ENCODE measurements around the gene CPNE6.
"Not testable (repeated sequence)": the region's sequence is repeated elsewhere in the genome, so short reads cannot be mapped to it uniquely, and the experiment has no call there.

Gene CPNE6

GRCh38 chr14:24103451-24103850 lies 32.1 kb downstream of the CPNE6 start:
- 96% methylated on average over 13 of the region's 13 CpGs for WGBS
- H3K36me3 ChIP-seq (ENCODE audit: insufficient read depth, low read length): peaks cover 44% of the 10 kb centered on the region
- H3K4me1 ChIP-seq (ENCODE audit: insufficient read depth, low read length): no peaks in the 10 kb centered on the region
- H3K27ac ChIP-seq (ENCODE audit: low read depth, low read length): no peak overlapping the region
- no peak overlapping the region for H3K4me3 ChIP-seq (ENCODE audit: low read length)
- no peak overlapping the region for H3K9ac ChIP-seq (ENCODE audit: low read depth, low read length)
- peaks cover 5% of the 10 kb centered on the region; the same call in 1 of the 2 replicates for H3K9me3 ChIP-seq (ENCODE audit: insufficient read depth, low read depth, low read length)
- H3K27me3 ChIP-seq (ENCODE audit: insufficient read depth, low read length): no peaks in the 10 kb centered on the region

GRCh38 chr14:24105609-24106239 lies 34.4 kb downstream of the CPNE6 start:
- not testable (repeated sequence) for H3K9ac ChIP-seq (ENCODE audit: low read depth, low read length); H3K4me1 ChIP-seq (ENCODE audit: insufficient read depth, low read length); H3K4me3 ChIP-seq (ENCODE audit: low read length); H3K9me3 ChIP-seq (ENCODE audit: insufficient read depth, low read depth, low read length); H3K27me3 ChIP-seq (ENCODE audit: insufficient read depth, low read length); H3K27ac ChIP-seq (ENCODE audit: low read depth, low read length)
- H3K36me3 ChIP-seq (ENCODE audit: insufficient read depth, low read length): peaks cover 21% of the 10 kb centered on the region
- WGBS: 91% methylated on average over 8 of the region's 8 CpGs

- H3K9ac ChIP-seq (ENCODE audit: low read depth, low read length): no peak overlapping the region
- WGBS: 100% methylated on average over 1 of the region's 4 CpGs
- H3K4me3 ChIP-seq (ENCODE audit: low read length): no peak overlapping the region
- no peaks in the 10 kb centered on the region for H3K4me1 ChIP-seq (ENCODE audit: insufficient read depth, low read length)
- peaks cover 16% of the 10 kb centered on the region for H3K36me3 ChIP-seq (ENCODE audit: insufficient read depth, low read length)
- H3K27me3 ChIP-seq (ENCODE audit: insufficient read depth, low read length): no peaks in the 10 kb centered on the region
- peaks cover 5% of the 10 kb centered on the region; the same call in 1 of the 2 replicates for H3K9me3 ChIP-seq (ENCODE audit: insufficient read depth, low read depth, low read length)
- H3K27ac ChIP-seq (ENCODE audit: low read depth, low read length): no peak overlapping the region
These were observed 35.4 kb downstream of the CPNE6 start for GRCh38 chr14:24106672-24107271.

GRCh38 chr14:24108336-24108874 lies 37.0 kb downstream of the CPNE6 start:
- Histone ChIP-seq H3K9me3 (ENCODE audit: insufficient read depth, low read depth, low read length) (peaks cover 5% of the 10 kb centered on the region; the same call in 1 of the 2 replicates), H3K27me3 (ENCODE audit: insufficient read depth, low read length) (no peaks in the 10 kb centered on the region), H3K27ac (ENCODE audit: low read depth, low read length) (no peak overlapping the region), H3K36me3 (ENCODE audit: insufficient read depth, low read length) (peaks cover 7% of the 10 kb centered on the region), H3K4me1 (ENCODE audit: insufficient read depth, low read length) (no peaks in the 10 kb centered on the region), H3K4me3 (ENCODE audit: low read length) (no peak overlapping the region), H3K9ac (ENCODE audit: low read depth, low read length) (no peak overlapping the region)
- WGBS: 57% methylated on average over 5 of the region's 5 CpGs

- WGBS: 88% methylated on average over 9 of the region's 9 CpGs
- no peaks in the 10 kb centered on the region for H3K36me3 ChIP-seq (ENCODE audit: insufficient read depth, low read length)
- H3K4me3 ChIP-seq (ENCODE audit: low read length): no peak overlapping the region
These were observed 38.7 kb downstream of the CPNE6 start for GRCh38 chr14:24110060-24110459.

GRCh38 chr14:24110523-24110922 lies 39.2 kb downstream of the CPNE6 start:
- H3K4me3 ChIP-seq (ENCODE audit: low read length): no peak overlapping the region
- no peaks in the 10 kb centered on the region for H3K27me3 ChIP-seq (ENCODE audit: insufficient read depth, low read length)
- no peaks in the 10 kb centered on the region for H3K36me3 ChIP-seq (ENCODE audit: insufficient read depth, low read length)
- no peak overlapping the region for H3K9ac ChIP-seq (ENCODE audit: low read depth, low read length)
- no peak overlapping the region for H3K27ac ChIP-seq (ENCODE audit: low read depth, low read length)
- WGBS: 100% methylated on average over 1 of the region's 1 CpG
- no peaks in the 10 kb centered on the region for H3K9me3 ChIP-seq (ENCODE audit: insufficient read depth, low read depth, low read length)
- H3K4me1 ChIP-seq (ENCODE audit: insufficient read depth, low read length): no peaks in the 10 kb centered on the region; the same call in 1 of the 2 replicates

More at GRCh38 chr14:24110060-24110459, 38.7 kb downstream of the CPNE6 start:
- Histone ChIP-seq H3K9me3 (ENCODE audit: insufficient read depth, low read depth, low read length) (no peaks in the 10 kb centered on the region), H3K27me3 (ENCODE audit: insufficient read depth, low read length) (no peaks in the 10 kb centered on the region), H3K27ac (ENCODE audit: low read depth, low read length) (no peak overlapping the region), H3K9ac (ENCODE audit: low read depth, low read length) (no peak overlapping the region), H3K4me1 (ENCODE audit: insufficient read depth, low read length) (no peaks in the 10 kb centered on the region)

- 19% methylated on average over 15 of the region's 15 CpGs for WGBS
- H3K4me3 ChIP-seq (ENCODE audit: low read length): peak overlapping the region; percentile 89
- peaks cover 5% of the 10 kb centered on the region; the same call in 1 of the 2 replicates for H3K4me1 ChIP-seq (ENCODE audit: insufficient read depth, low read length)
These were observed 42.0 kb downstream of the CPNE6 start for GRCh38 chr14:24113379-24113800.

GRCh38 chr14:24113801-24114531 lies 42.6 kb downstream of the CPNE6 start:
- Histone ChIP-seq H3K27me3 (ENCODE audit: insufficient read depth, low read length) (no peaks in the 10 kb centered on the region), H3K4me3 (ENCODE audit: low read length) (peak overlapping the region; percentile 89), H3K4me1 (ENCODE audit: insufficient read depth, low read length) (peaks cover 5% of the 10 kb centered on the region; the same call in 1 of the 2 replicates), H3K27ac (ENCODE audit: low read depth, low read length) (peak overlapping the region; percentile 94), H3K9ac (ENCODE audit: low read depth, low read length) (peak overlapping the region; percentile 70), H3K9me3 (ENCODE audit: insufficient read depth, low read depth, low read length) (no peaks in the 10 kb centered on the region), H3K36me3 (ENCODE audit: insufficient read depth, low read length) (peaks cover 24% of the 10 kb centered on the region)
- WGBS: under 1% methylated on average over 42 of the region's 42 CpGs

More at GRCh38 chr14:24113379-24113800, 42.0 kb downstream of the CPNE6 start:
- no peaks in the 10 kb centered on the region for H3K9me3 ChIP-seq (ENCODE audit: insufficient read depth, low read depth, low read length)
- no peaks in the 10 kb centered on the region for H3K27me3 ChIP-seq (ENCODE audit: insufficient read depth, low read length)
- H3K9ac ChIP-seq (ENCODE audit: low read depth, low read length): peak overlapping the region; percentile 70
- peaks cover 19% of the 10 kb centered on the region for H3K36me3 ChIP-seq (ENCODE audit: insufficient read depth, low read length)
- peak overlapping the region; percentile 94; the same call in 1 of the 2 replicates for H3K27ac ChIP-seq (ENCODE audit: low read depth, low read length)

- peak within 1 kb of the TSS; percentile 79 for H3K9ac ChIP-seq (ENCODE audit: low read depth, low read length)
- peak within 1 kb of the TSS; percentile 89 for H3K4me3 ChIP-seq (ENCODE audit: low read length)
- H3K27me3 ChIP-seq (ENCODE audit: insufficient read depth, low read length): no peaks in the 10 kb centered on the region
- H3K36me3 ChIP-seq (ENCODE audit: insufficient read depth, low read length): peaks cover 32% of the 10 kb centered on the region
- peak within 1 kb of the TSS; percentile 94 for H3K27ac ChIP-seq (ENCODE audit: low read depth, low read length)
- WGBS: under 1% methylated on average over 57 of the region's 65 CpGs
- H3K9me3 ChIP-seq (ENCODE audit: insufficient read depth, low read depth, low read length): no peaks in the 10 kb centered on the region
- H3K4me1 ChIP-seq (ENCODE audit: insufficient read depth, low read length): peaks cover 5% of the 10 kb centered on the region; the same call in 1 of the 2 replicates
These were observed 43.4 kb downstream of the CPNE6 start, which contains the start of the genes DCAF11 and NRL for GRCh38 chr14:24114532-24115421. Gene DCAF11 (plus strand): TSS chr14:24114777. CDS start chr14:24115595, 818 bp downstream. Gene NRL (minus strand): TSS chr14:24114949. CDS start chr14:24082848, 32,101 bp downstream.

GRCh38 chr14:24115422-24116127 lies 44.2 kb downstream of the CPNE6 start:
- Histone ChIP-seq H3K36me3 (ENCODE audit: insufficient read depth, low read length) (peaks cover 37% of the 10 kb centered on the region), H3K27ac (ENCODE audit: low read depth, low read length) (peak overlapping the region; percentile 53; the same call in 1 of the 2 replicates), H3K4me3 (ENCODE audit: low read length) (peak overlapping the region; percentile 89), H3K27me3 (ENCODE audit: insufficient read depth, low read length) (no peaks in the 10 kb centered on the region), H3K9ac (ENCODE audit: low read depth, low read length) (peak overlapping the region; percentile 67), H3K4me1 (ENCODE audit: insufficient read depth, low read length) (peaks cover 5% of the 10 kb centered on the region; the same call in 1 of the 2 replicates), H3K9me3 (ENCODE audit: insufficient read depth, low read depth, low read length) (no peaks in the 10 kb centered on the region)
- 8% methylated on average over 14 of the region's 14 CpGs for WGBS

All from HUES64 (cell line).